SU-DHL-6 (cell line): ENCODE data around the gene NMS.

ENCODE experiments used
- H2AFZ ChIP-seq: fragments of 200-600 bp; sonication (generic); 2 replicates; pipeline ENCODE4 v1.6.1; 2014; ENCODE audit warnings: low read depth, mild to moderate bottlenecking, moderate library complexity, mixed read lengths, antibody characterized with exemption, low read length; ENCODE audit not compliant: severe bottlenecking
- H3F3A ChIP-seq: fragments of 200-600 bp; shearing (Covaris generic); 2 replicates; pipeline ENCODE4 v1.6.0; 2016; ENCODE audit warnings: antibody characterized with exemption, mild to moderate bottlenecking; ENCODE audit not compliant: insufficient read depth
- H3K27ac ChIP-seq: fragments of 200-600 bp; sonication (generic); 2 replicates; pipeline ENCODE4 v1.5.1; 2016; ENCODE audit warnings: low read depth, mild to moderate bottlenecking, low read length, moderate library complexity, mixed read lengths
- H3K27me3 ChIP-seq: fragments of 200-600 bp; sonication (generic), shearing (Covaris generic); 2 replicates; pipeline ENCODE4 v1.6.0; 2014; ENCODE audit warnings: mild to moderate bottlenecking, low read length
- H3K36me3 ChIP-seq: fragments of 200-600 bp; sonication (generic); 2 replicates; pipeline ENCODE4 v1.6.1; 2014; ENCODE audit warnings: mild to moderate bottlenecking, low read length, mixed read lengths
- H3K4me2 ChIP-seq: fragments of 300-600, 200-600 bp; shearing (Covaris generic), sonication (generic); 2 replicates; pipeline ENCODE4 v1.6.0; 2014; ENCODE audit warnings: low read length, low read depth, mild to moderate bottlenecking; ENCODE audit not compliant: poor library complexity, severe bottlenecking
- H3K4me3 ChIP-seq: fragments of 200-600 bp; sonication (generic); 2 replicates; pipeline ENCODE4 v1.5.1; 2014; ENCODE audit warnings: antibody characterized with exemption, low read length, mild to moderate bottlenecking, mixed read lengths; ENCODE audit not compliant: insufficient read depth, poor library complexity, severe bottlenecking
- H3K79me2 ChIP-seq: fragments of 200-600 bp; sonication (generic); 2 replicates; pipeline ENCODE4 v1.6.1; 2014; ENCODE audit warnings: mild to moderate bottlenecking, low read length, moderate library complexity; ENCODE audit not compliant: insufficient read depth
- H3K9ac ChIP-seq: fragments of 200-600 bp; sonication (generic); 2 replicates; pipeline ENCODE4 v1.7.0; 2014; ENCODE audit warnings: mild to moderate bottlenecking, low read length
- H3K9me2 ChIP-seq: fragments of 200-600 bp; sonication (generic); replicated peaks from 2 replicates; pipeline ENCODE4 v1.6.1; 2014; ENCODE audit warnings: low read length; ENCODE audit not compliant: insufficient read depth
- H3K9me3 ChIP-seq: fragments of 200-600 bp; sonication (generic); 2 replicates; pipeline ENCODE4 v1.6.1; 2014; ENCODE audit warnings: low read length, mixed read lengths; ENCODE audit not compliant: insufficient read depth
- H4K20me1 ChIP-seq: fragments of 200-600 bp; sonication (generic); 2 replicates; pipeline ENCODE4 v1.6.1; 2014; ENCODE audit warnings: low read depth, mild to moderate bottlenecking, antibody characterized with exemption, low read length, moderate library complexity, mixed read lengths
- EZH2phosphoT487 ChIP-seq: fragments of 200-600 bp; sonication (generic), shearing (Covaris generic); conservative IDR thresholded peaks from 2 replicates; pipeline ENCODE4 v1.6.1; 2018; ENCODE audit warnings: mild to moderate bottlenecking, antibody characterized with exemption, low read length, moderate library complexity, mixed read lengths
- TF ChIP-seq, protein P1 (sequence below): fragments of 200-600 bp; sonication (generic); IDR thresholded peaks from one replicate; pipeline ENCODE4 v1.5.1; 2017; ENCODE audit warnings: antibody characterized with exemption, mild to moderate bottlenecking, low read length, moderate library complexity; ENCODE audit not compliant: insufficient read depth, poor library complexity, severe bottlenecking

NMS gene

DNA sequence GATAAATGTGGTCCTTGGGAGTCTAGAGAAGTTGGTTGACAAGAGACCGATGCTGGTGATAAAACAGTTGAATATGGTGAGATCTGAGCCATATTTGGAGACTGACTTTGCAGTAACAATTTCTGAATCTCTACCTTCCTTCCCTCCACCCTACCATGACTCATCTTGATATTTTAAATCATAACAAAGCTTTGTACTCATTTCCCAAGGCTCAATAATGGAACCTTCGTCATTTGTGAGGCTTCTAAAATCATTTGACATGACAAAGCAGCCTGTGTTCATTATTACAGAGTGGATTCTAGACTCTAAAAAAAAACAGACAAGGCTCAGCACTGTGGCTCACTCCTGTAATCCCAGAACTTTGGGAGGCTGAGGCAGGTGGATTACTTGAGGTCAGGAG, 54.0 kb downstream of the NMS start:
- H3K9me3 ChIP-seq = no peaks in the 10 kb centered on the region
- no peaks in the 10 kb centered on the region for H4K20me1 ChIP-seq
- no peaks in the 10 kb centered on the region for H3F3A ChIP-seq
- H3K9ac ChIP-seq = no peak overlapping the region
- no peaks in the 10 kb centered on the region for H3K27me3 ChIP-seq
- no peak overlapping the region for H2AFZ ChIP-seq
- H3K27ac ChIP-seq = no peak overlapping the region
- no peaks in the 10 kb centered on the region for H3K79me2 ChIP-seq
- TF ChIP-seq EZH2phosphoT487 = no peak
- TF ChIP-seq, protein P1, sequence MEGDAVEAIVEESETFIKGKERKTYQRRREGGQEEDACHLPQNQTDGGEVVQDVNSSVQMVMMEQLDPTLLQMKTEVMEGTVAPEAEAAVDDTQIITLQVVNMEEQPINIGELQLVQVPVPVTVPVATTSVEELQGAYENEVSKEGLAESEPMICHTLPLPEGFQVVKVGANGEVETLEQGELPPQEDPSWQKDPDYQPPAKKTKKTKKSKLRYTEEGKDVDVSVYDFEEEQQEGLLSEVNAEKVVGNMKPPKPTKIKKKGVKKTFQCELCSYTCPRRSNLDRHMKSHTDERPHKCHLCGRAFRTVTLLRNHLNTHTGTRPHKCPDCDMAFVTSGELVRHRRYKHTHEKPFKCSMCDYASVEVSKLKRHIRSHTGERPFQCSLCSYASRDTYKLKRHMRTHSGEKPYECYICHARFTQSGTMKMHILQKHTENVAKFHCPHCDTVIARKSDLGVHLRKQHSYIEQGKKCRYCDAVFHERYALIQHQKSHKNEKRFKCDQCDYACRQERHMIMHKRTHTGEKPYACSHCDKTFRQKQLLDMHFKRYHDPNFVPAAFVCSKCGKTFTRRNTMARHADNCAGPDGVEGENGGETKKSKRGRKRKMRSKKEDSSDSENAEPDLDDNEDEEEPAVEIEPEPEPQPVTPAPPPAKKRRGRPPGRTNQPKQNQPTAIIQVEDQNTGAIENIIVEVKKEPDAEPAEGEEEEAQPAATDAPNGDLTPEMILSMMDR = no peak
- no peaks in the 10 kb centered on the region for H3K36me3 ChIP-seq
- no peak overlapping the region for H3K4me3 ChIP-seq
- H3K9me2 ChIP-seq = no peaks in the 10 kb centered on the region
- no peak overlapping the region for H3K4me2 ChIP-seq

DNA sequence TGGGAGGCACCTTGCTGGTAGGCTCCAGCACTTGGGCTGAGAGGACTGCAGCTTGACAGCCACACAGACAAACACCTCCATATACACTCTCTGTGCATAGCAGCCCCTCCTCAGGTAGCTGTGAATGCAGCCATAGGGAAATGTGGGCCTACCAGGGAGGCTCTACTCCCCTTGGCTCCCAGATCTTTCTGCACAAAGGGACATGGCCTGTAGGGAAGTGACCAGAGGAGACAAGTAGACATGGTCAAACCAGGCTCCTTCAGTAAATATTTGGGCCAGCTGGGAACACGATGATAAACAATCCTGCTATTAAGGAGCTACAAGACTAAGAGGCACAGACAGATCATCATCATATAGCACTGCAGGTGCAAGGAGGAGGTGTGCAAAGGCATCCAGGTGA, 56.6 kb downstream of the NMS start:
- Histone ChIP-seq H3K9ac (no peak overlapping the region), H3K4me3 (no peak overlapping the region), H3K27me3 (no peaks in the 10 kb centered on the region), H4K20me1 (no peaks in the 10 kb centered on the region), H3K79me2 (no peaks in the 10 kb centered on the region), H3K36me3 (no peaks in the 10 kb centered on the region), H3K9me3 (no peaks in the 10 kb centered on the region), H3F3A (no peaks in the 10 kb centered on the region), H2AFZ (no peak overlapping the region), H3K4me2 (no peak overlapping the region), H3K27ac (no peak overlapping the region), H3K9me2 (no peaks in the 10 kb centered on the region)
- TF ChIP-seq EZH2phosphoT487 = no peak
- TF ChIP-seq, protein P1 = no peak

GRCh38 chr2:100527440-100528015, 57.2 kb downstream of the NMS start:
- H2AFZ ChIP-seq = no peak overlapping the region
- TF ChIP-seq, protein P1 = no peak
- no peak for TF ChIP-seq EZH2phosphoT487
- H3K9me2 ChIP-seq = no peaks in the 10 kb centered on the region
- H4K20me1 ChIP-seq = no peaks in the 10 kb centered on the region
- H3F3A ChIP-seq = no peaks in the 10 kb centered on the region
- no peaks in the 10 kb centered on the region for H3K79me2 ChIP-seq
- no peaks in the 10 kb centered on the region for H3K27me3 ChIP-seq
- H3K4me2 ChIP-seq = no peak overlapping the region
- no peak overlapping the region for H3K4me3 ChIP-seq
- H3K36me3 ChIP-seq = no peaks in the 10 kb centered on the region
- no peaks in the 10 kb centered on the region for H3K9me3 ChIP-seq
- H3K27ac ChIP-seq = no peak overlapping the region
- H3K9ac ChIP-seq = no peak overlapping the region
